GM13976 (cell line): ENCODE measurements around the gene DNAJB8.

Experiments used
- DNase-seq: peaks from one replicate; pipeline ENCODE4 v3.0.0; 2012; ENCODE audit warnings: low spot score
- CTCF ChIP-seq: IDR thresholded peaks from 2 replicates; pipeline ENCODE4 v1.5.1; 2012; ENCODE audit warnings: borderline replicate concordance, mild to moderate bottlenecking; ENCODE audit not compliant: insufficient read depth; ENCODE audit errors: extremely low read depth, missing control alignments, control extremely low read depth
- in situ Hi-C: fragments of 300-500 bp; cut with MboI; formaldehyde crosslinking; loops from one replicate; pipeline ENCODE4 v1.12.0; 2022; ENCODE audit warnings: low sequenced_read_pairs, mixed read lengths, inconsistent platforms; ENCODE audit not compliant: unreplicated experiment

The DNAJB8 gene

GRCh38 chr3:128413003-128413370, 53.7 kb downstream of the DNAJB8 start:
- in situ Hi-C loops: no loop called here
- no peak for DNase-seq
- TF ChIP-seq CTCF: no peak
